Thoracic aorta (tissue), 2 donors: ENCODE measurements around the gene ZNF345. TPM values are rescaled to one million over a fixed set of nuclear protein-coding genes. Genes with fewer than 3 reads are reported as not detected.

Experiments
- ATAC-seq: fragments of 150-250 bp; one replicate; pipeline ENCODE4 v1.8.0; 2017; ENCODE audit warnings: low read depth; ENCODE audit not compliant: insufficient number of reproducible peaks, low FRiP score
- DNase-seq: peaks from one replicate; pipeline ENCODE4 v3.0.0-alpha.2; 2020; ENCODE audit warnings: low spot score
- H3K27ac ChIP-seq, 2 donors: fragments of 200-600 bp; sonication (generic); 1 replicate in 1 of 2; 2 replicates in 1 of 2; pipeline ENCODE4 v1.5.1; 2016; ENCODE audit warnings: mild to moderate bottlenecking in 2 of 2, moderate library complexity in 2 of 2
- H3K27me3 ChIP-seq: fragments of 200-600 bp; sonication (generic); replicated peaks from 2 replicates; pipeline ENCODE4 v1.6.0; 2016; ENCODE audit warnings: mild to moderate bottlenecking; ENCODE audit not compliant: insufficient read depth
- H3K36me3 ChIP-seq: fragments of 200-600 bp; sonication (generic); one replicate; pipeline ENCODE4 v1.5.1; 2016
- H3K4me1 ChIP-seq, 2 donors: fragments of 200-600 bp; sonication (generic); 1 replicate in 1 of 2; 2 replicates in 1 of 2; pipeline versions ENCODE4 v1.5.1 to v1.6.0; 2016; ENCODE audit warnings: low read depth in 2 of 2, mild to moderate bottlenecking in 1 of 2; ENCODE audit not compliant: control insufficient read depth in 1 of 2
- H3K4me3 ChIP-seq: fragments of 200-600 bp; sonication (generic); 2 replicates; pipeline ENCODE4 v1.5.1; 2016; ENCODE audit warnings: mild to moderate bottlenecking
- H3K9me3 ChIP-seq: fragments of 200-600 bp; sonication (generic); 2 replicates; pipeline ENCODE4 v1.5.1; 2016
- total RNA-seq, 2 donors: library from RNA; depleted of rRNA; stranded (reverse); fragments of >200 nt; gene quantifications; one replicate each; pipeline versions ENCODE4 v1.1.0 to v1.2.3, GENCODE V29; 2016
- TF ChIP-seq, protein P1 (sequence below): fragments of 200-600 bp; sonication (generic); IDR thresholded peaks from one replicate; pipeline ENCODE4 v1.5.1; 2019; ENCODE audit warnings: antibody characterized with exemption

Gene ZNF345
- total RNA-seq, 2 donors from 2014 or later = 5.7 to 9.7 TPM

- Histone ChIP-seq H3K36me3 (peaks cover 29% of the 10 kb centered on the region), H3K9me3 (peaks cover 71% of the 10 kb centered on the region), H3K4me3 (no peak overlapping the region), H3K4me1 (peaks cover 0 to 11% of the 10 kb centered on the region in 2 donors), H3K27me3 (no peaks in the 10 kb centered on the region), H3K27ac (no peak overlapping the region)
- TF ChIP-seq, protein P1, sequence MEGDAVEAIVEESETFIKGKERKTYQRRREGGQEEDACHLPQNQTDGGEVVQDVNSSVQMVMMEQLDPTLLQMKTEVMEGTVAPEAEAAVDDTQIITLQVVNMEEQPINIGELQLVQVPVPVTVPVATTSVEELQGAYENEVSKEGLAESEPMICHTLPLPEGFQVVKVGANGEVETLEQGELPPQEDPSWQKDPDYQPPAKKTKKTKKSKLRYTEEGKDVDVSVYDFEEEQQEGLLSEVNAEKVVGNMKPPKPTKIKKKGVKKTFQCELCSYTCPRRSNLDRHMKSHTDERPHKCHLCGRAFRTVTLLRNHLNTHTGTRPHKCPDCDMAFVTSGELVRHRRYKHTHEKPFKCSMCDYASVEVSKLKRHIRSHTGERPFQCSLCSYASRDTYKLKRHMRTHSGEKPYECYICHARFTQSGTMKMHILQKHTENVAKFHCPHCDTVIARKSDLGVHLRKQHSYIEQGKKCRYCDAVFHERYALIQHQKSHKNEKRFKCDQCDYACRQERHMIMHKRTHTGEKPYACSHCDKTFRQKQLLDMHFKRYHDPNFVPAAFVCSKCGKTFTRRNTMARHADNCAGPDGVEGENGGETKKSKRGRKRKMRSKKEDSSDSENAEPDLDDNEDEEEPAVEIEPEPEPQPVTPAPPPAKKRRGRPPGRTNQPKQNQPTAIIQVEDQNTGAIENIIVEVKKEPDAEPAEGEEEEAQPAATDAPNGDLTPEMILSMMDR = no peak
- no peak for DNase-seq
- no peak for ATAC-seq
Measured at GRCh38 chr19:36833430-36833829, 17.2 kb upstream of the ZNF345 start.

- Histone ChIP-seq H3K27ac (peak overlapping the region; percentile 83 to 90), H3K4me1 (peaks cover 0 to 20% of the 10 kb centered on the region in 2 donors), H3K36me3 (peaks cover 10% of the 10 kb centered on the region), H3K27me3 (no peaks in the 10 kb centered on the region), H3K9me3 (peaks cover 32% of the 10 kb centered on the region), H3K4me3 (peak overlapping the region; percentile 92)
- ATAC-seq (no peak), DNase-seq (no peak)
- TF ChIP-seq, protein P1 = no peak
Measured at GRCh38 chr19:36837176-36837905, 13.3 kb upstream of the ZNF345 start.

GRCh38 chr19:36837906-36838783 is 12.5 kb upstream of the ZNF345 start, which contains the start of gene ZNF790:
TSS of gene ZNF790 (minus strand) at chr19:36838387. CDS start at chr19:36825619, 12,768 bp downstream.
- H3K4me1 ChIP-seq = peaks cover 0 to 20% of the 10 kb centered on the region in 2 donors
- peak; percentile 98 for ATAC-seq

DNA sequence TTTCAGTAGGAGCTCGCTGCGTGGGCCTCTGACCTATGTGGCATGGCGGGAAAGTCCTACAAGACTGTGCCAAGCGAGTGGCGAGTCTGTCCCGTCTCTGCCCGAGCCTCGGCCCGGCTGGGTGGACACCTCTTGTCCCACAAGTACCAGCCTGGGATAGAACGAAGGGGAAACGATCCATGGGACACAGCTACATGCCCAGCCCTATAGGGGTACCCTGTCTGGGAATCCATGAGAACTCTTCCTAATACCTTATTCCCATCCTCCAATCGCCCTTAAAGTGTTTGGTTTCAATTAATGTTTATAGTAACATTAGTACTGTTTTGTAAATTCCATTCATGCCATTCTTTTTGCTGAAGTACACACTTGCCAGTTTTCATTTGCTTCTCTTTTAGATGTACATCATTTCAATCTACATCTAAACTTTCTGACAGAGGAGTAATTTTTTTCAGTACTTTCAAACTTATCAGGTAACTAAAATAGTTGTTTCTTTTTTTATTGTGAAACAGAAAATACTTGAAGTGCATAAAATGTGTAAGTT is 11.8 kb upstream of the ZNF345 start:
- H3K4me1 ChIP-seq = peaks cover 0 to 20% of the 10 kb centered on the region in 2 donors
- peak overlapping the region; percentile 83 to 90 for H3K27ac ChIP-seq
- H3K4me3 ChIP-seq = peak overlapping the region; percentile 92
- no peaks in the 10 kb centered on the region for H3K27me3 ChIP-seq
- ATAC-seq (no peak), DNase-seq (no peak)
- H3K36me3 ChIP-seq = peaks cover 2% of the 10 kb centered on the region
- TF ChIP-seq, protein P1 = no peak
- peaks cover 17% of the 10 kb centered on the region for H3K9me3 ChIP-seq

More at GRCh38 chr19:36837906-36838783, 12.5 kb upstream of the ZNF345 start, which contains the start of gene ZNF790:
- Histone ChIP-seq H3K36me3 (peaks cover 6% of the 10 kb centered on the region), H3K27ac (peak within 1 kb of the TSS; percentile 83 to 90), H3K4me3 (peak within 1 kb of the TSS; percentile 92), H3K27me3 (no peaks in the 10 kb centered on the region), H3K9me3 (peaks cover 24% of the 10 kb centered on the region)
- TF ChIP-seq, protein P1 = no peak
- peak; percentile 68 for DNase-seq

- H3K36me3 ChIP-seq = peaks cover 1% of the 10 kb centered on the region
- H3K27me3 ChIP-seq = no peaks in the 10 kb centered on the region
- peaks cover 8 to 18% of the 10 kb centered on the region in 2 donors for H3K4me1 ChIP-seq
- no peak overlapping the region for H3K27ac ChIP-seq
- TF ChIP-seq, protein P1 = no peak
- DNase-seq (no peak), ATAC-seq (no peak)
- H3K4me3 ChIP-seq = no peak overlapping the region
- no peaks in the 10 kb centered on the region for H3K9me3 ChIP-seq
Measured at GRCh38 chr19:36847968-36848367, 2.7 kb upstream of the ZNF345 start.
